Type B pancreatic cell (in vitro differentiated cells): ENCODE results near the gene MRTFB. TPM values are rescaled to one million over a fixed set of nuclear protein-coding genes. Genes with fewer than 3 reads are reported as not detected.

Source experiments
- DNase-seq: peaks from one replicate; pipeline ENCODE4 v3.0.0; 2021; ENCODE audit warnings: mixed read lengths; ENCODE audit not compliant: unreplicated experiment; ENCODE audit errors: extremely low spot score
- H3K27ac Mint-ChIP-seq: 2 replicates; pipeline ENCODE4 v1.8.0; 2021; ENCODE audit warnings: mild to moderate bottlenecking, mixed read lengths
- H3K27me3 Mint-ChIP-seq: 2 replicates; pipeline ENCODE4 v1.8.0; 2021; ENCODE audit warnings: mixed read lengths
- H3K36me3 Mint-ChIP-seq: 2 replicates; pipeline ENCODE4 v1.8.0; 2021; ENCODE audit warnings: mixed read lengths
- H3K4me1 Mint-ChIP-seq: one replicate; pipeline ENCODE4 v1.8.0; 2021; ENCODE audit warnings: mixed read lengths; ENCODE audit not compliant: unreplicated experiment
- H3K4me3 Mint-ChIP-seq: 2 replicates; pipeline ENCODE4 v1.8.0; 2021; ENCODE audit warnings: mild to moderate bottlenecking, mixed read lengths
- H3K9me3 Mint-ChIP-seq: 2 replicates; pipeline ENCODE4 v1.8.0; 2021; ENCODE audit warnings: mixed read lengths
- total RNA-seq: library from RNA; stranded (reverse); gene quantifications from 2 replicates; pipeline ENCODE4 v1.2.1, GENCODE V29; 2021; ENCODE audit warnings: low replicate concordance
- TF ChIP-seq, protein P1 (sequence below): fragments of 200-600 bp; sonication (generic); conservative IDR thresholded peaks from 2 replicates; pipeline ENCODE4 v1.5.0; 2021; ENCODE audit warnings: antibody characterized with exemption, mild to moderate bottlenecking

Gene MRTFB
- total RNA-seq, 1 donor from 2014 or later, result 61.0 TPM

DNA sequence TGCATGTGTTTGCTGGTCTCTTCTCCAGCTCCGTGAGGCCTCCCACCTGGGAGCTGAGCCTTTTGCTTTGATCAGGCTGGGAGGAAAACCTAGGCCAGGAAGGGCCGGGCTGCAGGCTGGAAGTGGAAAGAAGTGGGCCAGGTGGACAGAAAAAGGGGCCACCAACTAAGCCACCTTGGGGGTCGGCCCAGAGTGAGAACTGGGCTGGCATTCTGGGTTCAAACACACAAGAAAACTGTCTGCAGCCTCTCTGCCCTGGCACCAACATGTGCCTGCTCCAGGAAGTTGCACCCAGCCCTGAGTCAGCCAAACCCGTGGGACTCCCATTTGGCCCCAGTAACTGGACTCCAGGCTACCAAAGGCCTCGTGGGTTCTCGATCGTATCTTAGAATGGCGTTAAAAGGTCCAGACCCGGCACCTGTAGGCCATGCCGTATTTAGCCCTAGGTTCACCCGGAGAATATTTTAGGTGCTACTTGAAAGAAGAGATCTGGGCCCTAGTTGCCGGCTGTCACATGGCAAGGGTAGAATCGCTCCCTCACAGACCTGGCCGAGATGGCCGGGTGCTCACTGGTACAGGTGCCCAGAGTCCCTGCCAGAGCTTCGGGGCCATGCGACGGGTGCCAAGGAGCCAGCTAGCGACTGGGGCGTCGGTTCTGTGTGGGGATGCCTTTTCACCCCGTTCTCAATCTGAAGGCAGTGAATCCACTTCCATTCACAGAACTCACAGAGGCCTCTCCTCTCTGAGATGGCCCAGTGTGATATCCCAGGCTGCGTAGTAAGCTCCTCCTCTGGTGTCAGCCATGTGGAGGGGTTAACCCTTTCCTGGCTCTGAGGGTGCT is 236.6 kb downstream of the MRTFB start:
- Mint-ChIP-seq H3K27ac (peak overlapping the region; percentile 46), H3K36me3 (peaks cover 4% of the 10 kb centered on the region), H3K4me3 (peak overlapping the region; percentile 17), H3K4me1 (peaks cover 45% of the 10 kb centered on the region), H3K9me3 (no peaks in the 10 kb centered on the region), H3K27me3 (peaks cover 34% of the 10 kb centered on the region)
- TF ChIP-seq, protein P1, sequence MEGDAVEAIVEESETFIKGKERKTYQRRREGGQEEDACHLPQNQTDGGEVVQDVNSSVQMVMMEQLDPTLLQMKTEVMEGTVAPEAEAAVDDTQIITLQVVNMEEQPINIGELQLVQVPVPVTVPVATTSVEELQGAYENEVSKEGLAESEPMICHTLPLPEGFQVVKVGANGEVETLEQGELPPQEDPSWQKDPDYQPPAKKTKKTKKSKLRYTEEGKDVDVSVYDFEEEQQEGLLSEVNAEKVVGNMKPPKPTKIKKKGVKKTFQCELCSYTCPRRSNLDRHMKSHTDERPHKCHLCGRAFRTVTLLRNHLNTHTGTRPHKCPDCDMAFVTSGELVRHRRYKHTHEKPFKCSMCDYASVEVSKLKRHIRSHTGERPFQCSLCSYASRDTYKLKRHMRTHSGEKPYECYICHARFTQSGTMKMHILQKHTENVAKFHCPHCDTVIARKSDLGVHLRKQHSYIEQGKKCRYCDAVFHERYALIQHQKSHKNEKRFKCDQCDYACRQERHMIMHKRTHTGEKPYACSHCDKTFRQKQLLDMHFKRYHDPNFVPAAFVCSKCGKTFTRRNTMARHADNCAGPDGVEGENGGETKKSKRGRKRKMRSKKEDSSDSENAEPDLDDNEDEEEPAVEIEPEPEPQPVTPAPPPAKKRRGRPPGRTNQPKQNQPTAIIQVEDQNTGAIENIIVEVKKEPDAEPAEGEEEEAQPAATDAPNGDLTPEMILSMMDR, result no peak
- no peak for DNase-seq

DNA sequence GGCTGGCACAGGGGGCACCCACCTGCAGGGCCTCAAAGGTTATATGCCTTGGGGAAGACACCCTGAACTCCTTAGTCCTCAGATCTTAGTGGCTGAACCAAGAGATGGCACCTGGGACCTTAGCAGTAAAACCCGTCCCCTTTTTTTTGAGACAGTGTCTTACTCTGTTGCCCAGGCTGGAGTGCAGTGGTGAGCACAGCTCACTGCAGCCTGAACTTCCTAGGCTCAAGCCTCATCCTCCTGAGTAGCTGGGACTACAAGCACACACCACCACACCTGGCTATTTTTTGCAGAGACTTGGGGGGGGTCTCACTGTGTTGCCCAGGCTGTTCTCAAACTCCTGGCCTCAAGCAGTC is 237.2 kb downstream of the MRTFB start:
- H3K4me1 Mint-ChIP-seq, result peaks cover 44% of the 10 kb centered on the region
- H3K27me3 Mint-ChIP-seq, result peaks cover 30% of the 10 kb centered on the region
- H3K27ac Mint-ChIP-seq, result no peak overlapping the region
- TF ChIP-seq, protein P1, result no peak
- H3K4me3 Mint-ChIP-seq, result no peak overlapping the region
- H3K9me3 Mint-ChIP-seq, result no peaks in the 10 kb centered on the region
- peaks cover 4% of the 10 kb centered on the region for H3K36me3 Mint-ChIP-seq
- DNase-seq, result no peak

DNA sequence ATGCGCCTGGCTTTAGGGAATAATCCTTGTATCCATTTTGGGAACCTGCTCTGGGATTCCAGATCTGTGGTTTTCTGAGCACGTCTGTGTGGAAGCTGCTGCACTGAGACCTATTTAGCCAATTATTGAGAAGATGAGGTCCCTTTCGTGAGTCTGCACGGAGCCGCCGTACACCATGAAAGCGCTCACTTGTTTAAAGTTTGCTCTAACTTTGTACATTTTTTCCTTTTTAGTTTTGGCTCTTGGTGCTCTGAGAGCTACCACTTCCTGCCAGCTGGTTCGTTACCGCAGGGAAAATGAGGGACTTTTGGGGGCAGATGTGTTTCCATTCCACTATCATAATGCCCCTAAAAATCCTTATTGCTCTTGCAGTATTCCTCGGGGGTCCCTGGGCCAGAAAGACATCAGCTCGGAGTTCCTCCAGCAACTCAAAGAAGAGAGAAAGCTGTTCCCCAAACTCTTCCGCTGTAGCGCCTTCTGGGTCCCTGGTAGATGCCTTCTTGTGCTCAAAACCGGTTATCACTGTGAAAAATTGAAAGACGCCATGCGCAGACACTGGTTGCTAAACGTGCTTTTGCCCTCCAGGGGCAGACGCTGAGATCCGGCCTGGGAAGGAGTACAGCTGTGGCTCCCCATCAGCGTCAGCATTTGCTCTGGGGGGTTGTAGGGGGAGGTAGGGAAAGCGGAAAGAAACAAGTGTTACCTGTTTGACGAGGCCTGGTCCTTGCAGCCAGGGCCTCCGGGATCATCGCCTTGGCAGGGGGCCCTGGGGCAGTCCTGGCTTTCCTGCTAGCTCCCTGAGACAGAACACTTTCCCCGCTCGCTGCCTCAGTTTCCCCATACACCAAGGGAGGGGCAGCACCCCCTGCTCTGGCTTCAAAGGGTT is 238.1 kb downstream of the MRTFB start:
- Mint-ChIP-seq H3K27ac (peak overlapping the region; percentile 97), H3K4me3 (peak overlapping the region; percentile 72), H3K9me3 (no peaks in the 10 kb centered on the region), H3K27me3 (peaks cover 22% of the 10 kb centered on the region), H3K36me3 (peaks cover 4% of the 10 kb centered on the region), H3K4me1 (peaks cover 45% of the 10 kb centered on the region)
- TF ChIP-seq, protein P1, result peak; percentile 36
- peak; percentile 72 for DNase-seq

DNA sequence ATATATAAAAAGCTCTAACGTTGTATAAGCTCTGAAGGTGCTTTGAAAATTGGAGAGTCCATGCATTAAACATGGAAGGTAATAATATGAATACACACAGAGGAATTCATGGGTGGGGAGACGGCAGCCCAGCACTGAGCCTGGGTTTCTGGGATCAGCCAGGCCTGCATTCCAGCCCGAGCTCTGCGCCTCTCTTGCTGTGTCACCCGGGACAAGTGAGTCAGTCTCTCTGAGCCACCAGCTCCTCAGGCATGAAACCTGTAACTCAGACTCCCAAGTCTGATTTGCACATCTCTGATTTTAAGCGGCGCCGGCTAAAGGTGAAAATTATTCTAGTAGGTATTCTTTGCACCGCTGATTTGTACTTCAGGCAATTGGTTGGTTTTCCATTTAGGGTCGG is 238.8 kb downstream of the MRTFB start:
- Mint-ChIP-seq H3K4me3 (peak overlapping the region; percentile 72), H3K27ac (peak overlapping the region; percentile 97), H3K27me3 (peaks cover 15% of the 10 kb centered on the region), H3K9me3 (no peaks in the 10 kb centered on the region), H3K36me3 (peaks cover 4% of the 10 kb centered on the region), H3K4me1 (peaks cover 47% of the 10 kb centered on the region)
- TF ChIP-seq, protein P1, result no peak
- no peak for DNase-seq

DNA sequence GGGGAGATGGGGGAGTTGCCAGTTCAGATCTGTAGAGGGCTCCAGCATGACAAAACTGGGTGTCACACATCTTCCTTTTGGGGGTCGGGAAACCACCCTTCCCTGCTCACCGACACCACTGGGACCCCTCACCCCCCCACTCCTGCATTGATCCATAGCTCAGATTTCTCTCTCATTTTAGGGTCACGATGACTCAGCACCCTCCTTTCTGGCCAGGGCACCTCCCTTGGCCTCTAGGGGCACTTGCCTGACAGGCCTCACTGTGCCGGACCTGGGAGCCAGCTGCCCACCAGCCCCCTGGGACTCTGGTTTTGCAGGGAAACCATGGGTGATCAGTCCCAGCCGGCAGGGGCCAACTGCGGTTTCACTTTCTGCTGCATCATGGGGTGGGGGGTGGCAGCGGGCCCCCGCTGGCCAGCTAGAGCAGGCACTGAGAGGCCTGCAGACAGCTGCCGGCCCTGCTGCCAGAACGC is 239.4 kb downstream of the MRTFB start:
- H3K4me1 Mint-ChIP-seq, result peaks cover 40% of the 10 kb centered on the region
- TF ChIP-seq, protein P1, result no peak
- peaks cover 9% of the 10 kb centered on the region for H3K27me3 Mint-ChIP-seq
- H3K36me3 Mint-ChIP-seq, result peaks cover 4% of the 10 kb centered on the region
- no peak overlapping the region for H3K4me3 Mint-ChIP-seq
- no peaks in the 10 kb centered on the region for H3K9me3 Mint-ChIP-seq
- no peak for DNase-seq
- H3K27ac Mint-ChIP-seq, result peak overlapping the region; percentile 97
